Activated CD8-positive, alpha-beta memory T cell treated with anti-CD3 and anti-CD28 coated beads for 24 hours (primary cell): Measurements from ENCODE around the gene FAM209B.
"Not testable (repeated sequence)": the region's sequence is repeated elsewhere in the genome, so short reads cannot be mapped to it uniquely, and the experiment has no call there.

Experiments
- DNase-seq: peaks from one replicate; pipeline ENCODE4 v3.0.0-alpha.2; 2020

FAM209B gene

DNA sequence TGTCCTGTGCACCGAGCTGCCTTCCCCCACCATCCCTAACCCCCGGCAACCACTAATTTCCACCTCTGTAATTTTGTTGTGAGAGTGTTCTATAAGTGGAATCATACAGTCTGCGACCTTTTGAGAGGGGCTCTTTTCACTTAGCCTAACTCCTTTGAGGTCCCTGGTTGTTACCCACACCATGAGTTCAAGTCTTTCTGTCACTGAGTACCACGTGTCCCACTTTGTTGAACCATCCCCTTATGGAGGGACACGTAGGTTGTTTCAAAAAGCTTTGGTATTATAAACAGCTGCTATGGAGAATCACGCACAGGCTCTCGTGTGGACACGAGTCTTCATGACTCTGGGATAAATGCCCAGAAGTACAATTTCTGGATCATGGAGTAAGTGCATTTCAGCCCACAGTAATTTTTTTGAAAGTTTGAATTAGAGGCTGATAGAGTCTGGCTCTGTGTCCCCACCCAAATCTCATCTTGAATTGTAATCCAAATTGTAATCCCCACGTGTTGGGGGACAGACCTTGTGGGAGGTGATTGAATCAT is 9.5 kb downstream of the FAM209B start:
- DNase-seq = no peak

DNA sequence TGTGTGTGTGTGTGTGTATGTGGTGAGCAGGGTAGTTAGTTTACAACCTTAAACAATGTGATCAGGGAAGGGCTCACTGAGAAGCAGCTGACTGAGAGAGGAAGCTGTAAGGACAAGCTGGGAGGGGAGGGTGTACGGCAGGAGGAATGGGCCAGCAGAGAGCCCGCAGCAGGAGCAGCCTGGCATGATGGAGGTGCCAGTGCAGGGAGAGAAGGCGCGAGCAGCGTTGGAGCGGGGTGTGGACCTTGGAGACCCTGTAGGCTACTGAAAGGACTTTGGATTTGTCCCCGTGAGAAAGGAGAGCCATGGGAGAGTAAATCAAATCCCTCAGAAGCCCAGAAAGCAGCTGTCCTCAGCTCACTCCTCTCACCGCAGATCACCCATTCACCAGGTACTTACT is 18.5 kb downstream of the FAM209B start:
- DNase-seq = no peak

- no peak for DNase-seq
Observed at GRCh38 chr20:56552911-56553629, 20.0 kb downstream of the FAM209B start.

DNA sequence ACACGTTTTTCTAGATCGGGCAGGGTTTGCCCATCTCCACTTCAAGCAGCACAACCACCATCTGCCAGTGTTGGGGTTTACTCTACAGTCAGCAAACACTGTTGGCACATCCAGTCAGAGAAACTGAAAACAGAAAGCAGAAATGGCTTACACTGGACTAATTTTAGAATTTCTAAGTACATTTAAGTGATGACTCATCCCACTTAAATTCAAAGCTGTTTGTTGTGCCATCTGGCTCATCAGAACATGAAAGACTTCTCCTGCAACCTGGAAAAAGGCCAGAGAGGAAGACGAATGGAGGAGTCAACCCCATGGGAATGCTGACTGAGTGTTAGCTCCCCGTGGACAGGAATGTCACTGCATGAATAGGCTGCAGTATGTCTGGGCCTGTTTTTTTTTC is 21.8 kb downstream of the FAM209B start:
- no peak for DNase-seq

DNA sequence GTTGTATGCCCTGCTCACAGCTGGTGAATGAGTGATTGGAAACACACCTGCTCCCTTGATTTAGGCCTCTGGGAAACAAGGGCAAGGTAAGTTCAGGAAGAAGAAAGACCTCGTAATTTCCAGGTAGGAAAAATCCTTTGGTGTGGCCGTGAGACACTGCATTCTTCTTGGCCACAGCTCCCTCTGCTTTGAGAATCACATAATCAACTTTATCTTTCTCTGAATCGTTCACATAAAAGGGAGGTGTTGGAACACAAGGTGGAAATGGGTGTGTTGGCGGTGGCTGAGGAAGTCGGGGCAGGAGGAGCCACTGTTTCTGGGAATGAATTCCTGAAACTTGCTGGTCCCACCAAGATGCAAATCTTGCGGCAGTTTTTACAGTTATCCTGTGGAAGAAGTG is 25.9 kb downstream of the FAM209B start:
- DNase-seq = no peak

DNA sequence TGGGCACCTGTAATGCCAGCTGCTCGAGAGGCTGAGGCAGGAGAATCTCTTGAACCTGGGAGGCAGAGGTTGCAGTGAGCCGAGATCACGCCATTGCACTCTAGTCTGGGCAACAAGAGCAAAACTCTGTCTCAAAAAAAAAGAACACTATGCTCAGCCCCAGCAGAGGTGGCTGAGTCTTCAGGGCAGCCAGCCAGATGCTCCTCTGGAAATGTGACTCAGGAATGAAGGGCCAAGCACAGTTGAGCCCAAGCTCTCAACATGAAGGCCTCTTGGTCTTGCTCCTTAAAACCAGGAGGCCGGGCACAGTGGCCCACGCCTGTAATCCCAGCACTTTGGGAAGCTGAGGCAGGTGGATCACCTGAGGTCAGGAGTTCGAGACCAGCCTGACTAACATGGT is 31.5 kb downstream of the FAM209B start:
- not testable (repeated sequence) for DNase-seq

DNA sequence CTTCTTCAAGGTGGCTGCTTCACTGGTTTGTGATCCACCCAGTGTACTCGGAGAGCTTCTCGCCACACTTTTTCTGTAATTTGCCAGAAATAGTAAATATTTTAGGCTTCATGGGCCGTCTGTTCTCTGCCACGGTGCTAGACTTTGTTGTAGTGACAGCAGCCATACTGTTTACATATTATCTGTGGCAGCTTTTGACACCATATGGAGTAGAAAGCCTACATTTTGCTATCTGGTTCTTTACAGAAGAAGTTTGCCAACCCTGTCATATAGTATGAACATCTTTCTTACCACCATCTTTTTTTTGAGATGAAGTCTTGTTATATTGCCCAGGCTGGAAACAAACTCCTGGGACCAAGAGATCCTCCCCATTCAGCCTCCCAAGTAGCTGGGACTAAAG is 32.5 kb downstream of the FAM209B start:
- no peak for DNase-seq

- no peak for DNase-seq
Observed at GRCh38 chr20:56566621-56567020, 33.6 kb downstream of the FAM209B start.

- DNase-seq = no peak
Observed at GRCh38 chr20:56570832-56571231, 37.8 kb downstream of the FAM209B start.

- DNase-seq = no peak
Observed at GRCh38 chr20:56572172-56572571, 39.1 kb downstream of the FAM209B start.

- DNase-seq = no peak
Observed at GRCh38 chr20:56573986-56574385, 40.9 kb downstream of the FAM209B start.

DNA sequence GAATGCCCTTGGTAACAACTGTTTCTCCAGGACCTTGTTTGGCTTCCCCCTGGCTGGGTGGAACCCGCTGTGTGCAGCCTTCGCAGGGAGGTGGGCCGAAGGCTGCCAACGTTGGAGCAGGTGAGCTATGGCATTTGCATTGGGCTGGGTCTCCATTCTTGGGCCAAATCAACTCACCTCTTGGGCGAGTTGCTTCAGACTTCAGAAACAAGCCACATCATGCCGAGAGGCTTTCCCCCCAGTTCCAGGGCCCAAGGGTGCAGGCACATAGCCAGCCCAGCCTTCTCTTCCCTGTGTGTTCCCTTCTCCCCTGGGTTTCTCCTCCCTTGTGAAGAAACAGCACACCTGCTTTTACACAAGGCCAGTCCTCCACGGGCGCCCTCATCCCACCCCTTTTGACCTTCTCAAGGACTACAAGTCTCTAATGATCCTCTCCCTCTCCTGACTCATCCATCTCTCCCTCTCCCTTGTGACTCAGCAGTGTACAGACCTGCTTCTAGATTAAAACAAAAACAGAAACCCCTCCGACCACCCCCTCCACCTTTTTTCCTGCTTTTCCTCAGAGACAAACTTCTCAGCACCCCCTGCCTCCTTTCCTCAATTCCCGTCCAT is 41.6 kb downstream of the FAM209B start:
- no peak for DNase-seq

DNA sequence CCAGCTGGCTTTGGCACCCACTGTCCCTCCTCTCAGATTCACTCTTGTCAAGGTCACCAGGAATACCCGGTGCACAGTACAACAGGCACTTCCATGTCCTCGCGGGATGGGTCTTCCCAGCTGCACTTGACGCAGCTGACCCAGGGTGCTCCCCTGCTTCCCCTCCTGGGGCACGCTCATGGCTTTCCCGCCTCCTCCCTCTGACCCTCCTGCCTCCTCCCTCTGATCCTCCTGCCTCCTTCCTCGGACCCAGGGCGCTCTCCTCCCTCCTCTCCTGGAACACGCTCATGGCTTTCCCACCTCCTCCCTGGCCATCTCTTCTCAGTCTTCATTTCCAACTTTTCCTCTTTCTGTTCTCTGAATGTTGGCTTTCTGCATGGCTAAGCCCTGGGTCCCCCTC is 42.1 kb downstream of the FAM209B start:
- DNase-seq = no peak

- DNase-seq = no peak
Observed at GRCh38 chr20:56575961-56576360, 42.9 kb downstream of the FAM209B start.

GRCh38 chr20:56579301-56579710 is 46.3 kb downstream of the FAM209B start:
- DNase-seq = no peak

DNA sequence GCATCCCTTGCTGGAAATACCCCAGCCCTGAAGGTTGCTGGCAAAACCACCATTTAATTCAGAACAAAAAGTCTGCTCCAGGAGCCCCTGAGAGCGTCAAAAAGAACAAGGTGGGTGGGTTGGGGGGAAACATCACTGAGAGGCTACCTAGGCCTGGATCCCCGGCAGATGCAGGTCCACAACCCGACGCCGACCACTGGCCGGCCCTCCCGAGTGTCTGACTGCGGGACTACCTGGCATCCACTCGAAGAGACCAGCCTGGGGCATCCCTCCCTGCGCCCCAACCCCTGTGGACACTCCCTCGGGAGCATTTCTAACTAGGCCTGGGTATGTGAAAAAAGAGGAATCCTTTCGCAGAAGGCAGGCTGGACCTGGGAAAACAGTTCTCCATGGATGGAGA is 47.2 kb downstream of the FAM209B start:
- DNase-seq = no peak

- no peak for DNase-seq
Observed at GRCh38 chr20:56581701-56582100, 48.7 kb downstream of the FAM209B start.

DNA sequence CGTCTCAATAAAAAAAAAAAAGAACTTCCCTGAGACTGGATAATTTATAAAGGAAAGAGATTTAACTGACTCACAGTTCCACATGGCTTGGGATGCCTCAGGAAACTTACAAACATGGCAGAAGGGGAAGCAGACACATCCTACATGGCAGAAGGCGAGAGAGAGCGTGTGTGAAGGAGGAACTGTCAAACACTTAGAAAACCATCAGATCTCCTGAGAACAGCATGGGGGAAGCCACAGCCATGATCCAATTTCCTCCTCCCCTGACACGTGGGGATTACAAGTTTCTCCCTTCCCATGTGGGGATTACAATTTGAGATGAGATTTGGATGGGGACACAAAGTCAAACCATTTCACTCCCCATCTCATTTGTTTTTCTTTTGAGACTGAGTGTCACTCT is 49.5 kb downstream of the FAM209B start:
- DNase-seq = no peak

GRCh38 chr20:56584916-56585315 is 51.9 kb downstream of the FAM209B start:
- DNase-seq = no peak
